Measurements from ENCODE around the gene FAM117A. TPM values are rescaled to one million over a fixed set of nuclear protein-coding genes. Genes with fewer than 3 reads are reported as not detected.
"Not testable (repeated sequence)": the region's sequence is repeated elsewhere in the genome, so short reads cannot be mapped to it uniquely, and the experiment has no call there.

The FAM117A gene
- total and polyA plus RNA-seq, 7 donors: 0.71 to 5.1 (median 2.1) TPM

DNA sequence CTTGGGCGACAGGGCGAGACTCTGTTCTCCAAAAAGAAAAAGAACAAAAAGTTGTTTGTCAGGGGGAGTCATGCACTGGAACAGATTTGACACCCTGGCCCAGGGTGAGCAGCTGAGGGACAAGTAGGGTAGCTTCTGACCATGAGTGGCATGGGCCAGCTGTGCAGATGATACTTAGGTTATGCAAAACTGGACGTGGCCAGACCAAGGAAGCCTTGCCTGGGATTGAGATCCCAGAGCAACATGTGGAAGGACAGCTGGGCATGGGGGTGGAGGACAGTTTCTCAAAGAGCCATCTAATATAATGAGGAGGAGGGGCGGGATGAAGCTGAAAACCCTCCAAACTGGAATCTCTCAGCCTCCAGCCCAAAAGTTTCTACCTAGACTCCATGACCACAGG, 36.6 kb downstream of the FAM117A start:
- peaks cover 26% of the 10 kb centered on the region for H3K4me1 ChIP-seq
- TF ChIP-seq, protein P1, sequence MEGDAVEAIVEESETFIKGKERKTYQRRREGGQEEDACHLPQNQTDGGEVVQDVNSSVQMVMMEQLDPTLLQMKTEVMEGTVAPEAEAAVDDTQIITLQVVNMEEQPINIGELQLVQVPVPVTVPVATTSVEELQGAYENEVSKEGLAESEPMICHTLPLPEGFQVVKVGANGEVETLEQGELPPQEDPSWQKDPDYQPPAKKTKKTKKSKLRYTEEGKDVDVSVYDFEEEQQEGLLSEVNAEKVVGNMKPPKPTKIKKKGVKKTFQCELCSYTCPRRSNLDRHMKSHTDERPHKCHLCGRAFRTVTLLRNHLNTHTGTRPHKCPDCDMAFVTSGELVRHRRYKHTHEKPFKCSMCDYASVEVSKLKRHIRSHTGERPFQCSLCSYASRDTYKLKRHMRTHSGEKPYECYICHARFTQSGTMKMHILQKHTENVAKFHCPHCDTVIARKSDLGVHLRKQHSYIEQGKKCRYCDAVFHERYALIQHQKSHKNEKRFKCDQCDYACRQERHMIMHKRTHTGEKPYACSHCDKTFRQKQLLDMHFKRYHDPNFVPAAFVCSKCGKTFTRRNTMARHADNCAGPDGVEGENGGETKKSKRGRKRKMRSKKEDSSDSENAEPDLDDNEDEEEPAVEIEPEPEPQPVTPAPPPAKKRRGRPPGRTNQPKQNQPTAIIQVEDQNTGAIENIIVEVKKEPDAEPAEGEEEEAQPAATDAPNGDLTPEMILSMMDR (IDR thresholded peaks at IDR 0.05): no peak
- H3K36me3 ChIP-seq (ENCODE audit: insufficient read depth in 1 of 2, low read depth in 1 of 2): no peaks in the 10 kb centered on the region
- 55 to 76% (median 65%) methylated on average over 4 of the region's 4 CpGs for WGBS, 3 donors
- no peak overlapping the region for H3K4me3 ChIP-seq
- DNase-seq: no peak
- H3K9me3 ChIP-seq: no peaks in the 10 kb centered on the region
- intact Hi-C loops (cut with DNase I): loop anchor here in 1 of 2 donors (5.0 kb wide), 1 partner anchor 125 kb away; no protein-coding TSS in a partner anchor
- no peaks in the 10 kb centered on the region for H3K27me3 ChIP-seq (ENCODE audit: insufficient read depth in 3 of 3, low read length in 2 of 3)
- ATAC-seq: no peak
- peak overlapping the region; percentile 5 for H3K27ac ChIP-seq

DNA sequence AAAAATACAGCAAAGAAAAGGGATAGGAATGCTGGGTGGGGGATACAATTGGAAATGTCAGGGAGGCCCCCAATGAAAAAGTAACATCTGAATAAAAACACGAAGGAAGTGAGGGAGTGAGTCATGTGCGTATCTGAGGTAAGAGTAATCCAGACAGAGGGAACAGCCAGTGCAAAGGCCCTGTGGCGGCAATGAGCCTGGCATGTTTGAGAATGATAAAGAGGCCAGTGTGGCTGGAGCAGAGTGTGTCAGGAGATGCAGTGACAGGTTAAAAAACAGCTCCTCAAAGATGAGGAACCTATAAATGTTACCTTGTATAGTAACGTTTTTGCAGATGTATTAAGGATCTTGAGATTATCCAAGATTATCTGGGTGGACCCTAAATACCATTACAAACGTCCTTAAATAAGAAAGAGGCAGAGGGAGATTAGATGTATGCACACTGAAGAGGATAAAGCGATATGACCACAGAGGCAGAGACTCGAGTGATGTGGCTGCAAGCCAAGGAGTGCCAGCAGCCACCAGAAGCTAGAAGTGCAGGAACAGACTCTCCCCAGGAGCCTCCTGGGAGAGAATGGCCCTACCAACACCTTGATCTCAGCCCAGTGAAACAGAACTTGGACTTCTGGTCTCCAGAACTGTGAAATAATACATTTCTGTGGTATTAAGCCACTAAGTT, 38.3 kb downstream of the FAM117A start:
- Histone ChIP-seq H3K4me3 (no peak overlapping the region), H3K27me3 (ENCODE audit: insufficient read depth in 3 of 3, low read length in 2 of 3) (no peaks in the 10 kb centered on the region), H3K4me1 (peaks cover 19% of the 10 kb centered on the region), H3K36me3 (ENCODE audit: insufficient read depth in 1 of 2, low read depth in 1 of 2) (no peaks in the 10 kb centered on the region), H3K27ac (no peak overlapping the region), H3K9me3 (no peaks in the 10 kb centered on the region)
- TF ChIP-seq, protein P1 (IDR thresholded peaks at IDR 0.05): no peak
- no peak for ATAC-seq
- 74 to 87% (median 77%) methylated on average over 7 of the region's 7 CpGs for WGBS, 3 donors
- intact Hi-C loops (cut with DNase I): loop anchor here in 1 of 2 donors (5.0 kb wide), 1 partner anchor 127 kb away; no protein-coding TSS in a partner anchor
- no peak for DNase-seq

DNA sequence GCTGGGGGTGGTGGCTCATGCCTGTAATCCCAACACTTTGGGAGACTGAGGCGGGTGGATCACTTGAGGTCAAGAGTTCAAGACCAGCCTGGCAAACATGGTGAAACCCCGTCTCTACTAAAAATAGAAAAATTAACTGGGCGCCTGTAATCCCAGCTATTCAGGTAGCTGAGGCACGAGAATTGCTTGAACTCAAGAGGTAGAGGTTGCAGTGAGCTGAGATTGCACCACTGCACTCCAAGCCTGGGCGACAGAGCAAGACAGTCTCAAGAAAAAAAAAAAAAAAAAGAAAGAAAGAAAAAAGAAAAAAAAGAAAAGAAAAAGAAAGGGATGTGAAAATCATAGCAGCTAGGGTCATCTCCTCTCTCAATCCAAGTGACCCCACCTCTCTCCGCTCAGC, 39.4 kb downstream of the FAM117A start:
- H3K4me3 ChIP-seq; H3K36me3 ChIP-seq (ENCODE audit: insufficient read depth in 1 of 2, low read depth in 1 of 2): not testable (repeated sequence)

DNA sequence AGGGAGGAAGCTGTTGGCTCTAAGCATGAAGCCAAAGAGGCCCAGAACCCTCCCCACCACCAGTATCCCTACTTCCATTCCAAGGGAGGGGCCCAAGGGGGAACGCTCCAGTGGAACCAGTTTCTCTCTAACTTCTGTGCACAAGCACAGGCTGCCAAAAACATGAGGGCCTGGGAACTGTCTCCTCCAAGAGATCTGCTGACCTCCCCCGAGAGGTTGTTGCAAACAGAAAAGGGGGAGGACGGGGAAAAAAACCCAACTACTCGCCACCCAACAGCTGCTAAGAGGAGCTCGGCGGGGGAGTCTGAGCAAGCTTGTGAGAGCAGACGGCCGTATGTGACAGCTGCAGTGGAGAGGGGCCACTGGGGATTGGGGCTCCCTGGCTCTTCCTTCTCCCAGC, 40.5 kb downstream of the FAM117A start:
- ATAC-seq (peak; percentile 53 to 78 (median 57)), DNase-seq (peak; percentile 54 to 87)
- H3K4me1 ChIP-seq: no peaks in the 10 kb centered on the region
- TF ChIP-seq, protein P1 (IDR thresholded peaks at IDR 0.05): no peak
- intact Hi-C loops (cut with DNase I): no loop called here
- no peaks in the 10 kb centered on the region for H3K9me3 ChIP-seq
- whole genome bisulfite sequencing, 3 donors: 61 to 69% (median 64%) methylated on average over 8 of the region's 8 CpGs
- no peaks in the 10 kb centered on the region for H3K36me3 ChIP-seq (ENCODE audit: insufficient read depth in 1 of 2, low read depth in 1 of 2)
- no peaks in the 10 kb centered on the region for H3K27me3 ChIP-seq (ENCODE audit: insufficient read depth in 3 of 3, low read length in 2 of 3)
- H3K27ac ChIP-seq: peak overlapping the region; percentile 16
- H3K4me3 ChIP-seq: no peak overlapping the region

More for the DNA sequence above, 39.4 kb downstream of the FAM117A start:
- ATAC-seq; DNase-seq; H3K27me3 ChIP-seq (ENCODE audit: insufficient read depth in 3 of 3, low read length in 2 of 3); H3K9me3 ChIP-seq; intact Hi-C loops (cut with DNase I); H3K4me1 ChIP-seq: not testable (repeated sequence)
- WGBS, 3 donors: 65 to 77% (median 69%) methylated on average over 6 of the region's 6 CpGs
- peak overlapping the region; percentile 16 for H3K27ac ChIP-seq

DNA sequence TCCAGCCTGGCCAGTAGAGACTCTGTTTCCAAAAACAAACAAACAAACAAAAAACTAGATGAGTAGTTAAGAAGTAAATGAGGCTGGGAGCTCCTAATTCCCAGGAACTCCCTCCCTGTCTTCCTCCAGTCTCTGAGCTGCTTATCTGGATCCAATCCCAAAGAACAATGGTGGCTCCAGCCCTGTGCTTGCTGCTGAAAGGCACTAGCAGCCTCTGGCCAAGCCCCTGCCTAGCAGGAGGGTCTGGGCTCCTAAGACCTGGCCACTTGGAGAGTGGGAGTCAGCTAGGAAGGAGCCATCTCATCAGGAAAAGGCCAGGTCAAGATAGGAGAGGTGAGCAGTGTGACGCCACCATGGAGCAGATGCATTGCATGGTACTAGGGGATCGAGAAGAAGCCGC, 41.9 kb downstream of the FAM117A start:
- TF ChIP-seq, protein P1 (IDR thresholded peaks at IDR 0.05): no peak
- no peak for ATAC-seq
- Histone ChIP-seq H3K36me3 (ENCODE audit: insufficient read depth in 1 of 2, low read depth in 1 of 2) (no peaks in the 10 kb centered on the region), H3K27me3 (ENCODE audit: insufficient read depth in 3 of 3, low read length in 2 of 3) (no peaks in the 10 kb centered on the region), H3K4me1 (peaks cover 6% of the 10 kb centered on the region), H3K4me3 (no peak overlapping the region), H3K9me3 (no peaks in the 10 kb centered on the region), H3K27ac (no peak overlapping the region)
- DNase-seq: no peak
- WGBS, 3 donors: 93 to 97% (median 96%) methylated on average over 3 of the region's 3 CpGs
- intact Hi-C loops (cut with DNase I): no loop called here

Data from psoas muscle (tissue), 8 donors.